Stimulated activated CD4-positive, alpha-beta T cell treated with anti-CD3 and anti-CD28 coated beads, Interleukin-4, amount 100 ng/mL, for 48 hours (primary cell): ENCODE data around the gene KLHL22.
"Not testable (repeated sequence)": the region's sequence is repeated elsewhere in the genome, so short reads cannot be mapped to it uniquely, and the experiment has no call there.

Source experiments
- DNase-seq, 2 donors: peaks; one replicate each; pipeline ENCODE4 v3.0.0-alpha.2; 2020; ENCODE audit warnings: low read depth in 2 of 2

Gene KLHL22

DNA sequence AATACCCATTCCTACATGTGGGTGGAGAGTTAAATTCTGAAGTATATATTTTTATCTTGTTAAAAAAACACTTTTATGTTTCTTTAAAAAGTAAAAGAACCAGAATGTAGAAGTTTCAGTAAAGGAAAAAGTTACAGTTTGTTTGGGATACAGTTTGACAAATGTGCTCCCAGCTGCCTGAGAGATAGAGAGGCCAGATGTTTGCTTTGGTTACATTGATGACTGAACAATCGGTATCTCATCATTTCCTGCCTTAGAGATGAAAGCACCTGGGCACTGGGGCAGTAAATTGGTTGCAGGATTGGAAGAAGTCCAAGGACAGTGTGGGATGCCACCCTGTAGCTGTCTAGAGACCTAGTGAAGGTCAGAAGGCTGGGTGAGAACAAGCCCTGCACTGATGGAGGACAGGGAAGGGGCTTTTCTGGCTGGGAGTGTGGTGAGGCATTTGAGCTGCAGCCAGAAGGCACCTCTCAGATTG is 28.4 kb upstream of the KLHL22 start:
- DNase-seq: no peak

DNA sequence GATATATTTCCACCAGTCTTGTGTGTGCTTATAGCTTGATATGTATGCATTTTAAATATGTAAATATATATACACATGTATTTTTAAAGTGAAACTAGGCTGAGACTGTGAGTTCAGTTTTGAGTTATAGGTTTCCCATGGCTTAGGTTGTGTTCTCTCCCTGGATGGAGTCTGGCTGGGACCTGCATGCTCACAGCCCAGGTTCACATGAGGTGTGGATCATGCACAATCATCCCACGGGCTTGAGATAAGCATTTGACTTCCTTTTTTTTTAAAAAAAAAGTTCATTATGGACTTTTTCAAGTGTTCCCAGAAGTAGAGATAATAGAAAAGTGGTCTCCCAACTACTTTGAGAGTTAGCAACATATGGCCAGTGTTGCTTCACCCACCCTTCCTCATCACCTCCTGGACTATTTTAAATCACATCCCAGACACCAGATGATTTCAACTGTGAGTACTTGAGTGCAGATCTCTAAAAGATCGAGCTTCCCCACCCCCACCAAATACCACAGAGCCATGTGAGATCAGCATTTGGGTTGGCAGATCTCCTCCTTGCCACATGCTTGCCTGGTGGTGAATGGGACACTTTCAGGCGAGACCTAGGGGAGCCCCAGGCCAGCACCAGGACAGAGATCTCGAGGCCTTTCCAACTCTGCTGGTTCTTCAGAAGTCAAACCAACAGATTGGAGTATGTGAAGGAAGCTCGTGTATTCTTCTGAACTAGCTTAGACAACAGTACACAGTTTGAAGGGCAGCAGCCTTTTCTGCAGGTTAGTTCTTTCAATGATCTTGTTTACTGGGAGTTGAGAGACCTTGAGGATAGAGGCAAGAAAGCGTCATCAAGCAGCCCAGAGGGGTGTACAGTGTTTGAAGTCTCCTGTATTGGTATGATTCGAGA is 27.7 kb upstream of the KLHL22 start:
- no peak for DNase-seq

DNA sequence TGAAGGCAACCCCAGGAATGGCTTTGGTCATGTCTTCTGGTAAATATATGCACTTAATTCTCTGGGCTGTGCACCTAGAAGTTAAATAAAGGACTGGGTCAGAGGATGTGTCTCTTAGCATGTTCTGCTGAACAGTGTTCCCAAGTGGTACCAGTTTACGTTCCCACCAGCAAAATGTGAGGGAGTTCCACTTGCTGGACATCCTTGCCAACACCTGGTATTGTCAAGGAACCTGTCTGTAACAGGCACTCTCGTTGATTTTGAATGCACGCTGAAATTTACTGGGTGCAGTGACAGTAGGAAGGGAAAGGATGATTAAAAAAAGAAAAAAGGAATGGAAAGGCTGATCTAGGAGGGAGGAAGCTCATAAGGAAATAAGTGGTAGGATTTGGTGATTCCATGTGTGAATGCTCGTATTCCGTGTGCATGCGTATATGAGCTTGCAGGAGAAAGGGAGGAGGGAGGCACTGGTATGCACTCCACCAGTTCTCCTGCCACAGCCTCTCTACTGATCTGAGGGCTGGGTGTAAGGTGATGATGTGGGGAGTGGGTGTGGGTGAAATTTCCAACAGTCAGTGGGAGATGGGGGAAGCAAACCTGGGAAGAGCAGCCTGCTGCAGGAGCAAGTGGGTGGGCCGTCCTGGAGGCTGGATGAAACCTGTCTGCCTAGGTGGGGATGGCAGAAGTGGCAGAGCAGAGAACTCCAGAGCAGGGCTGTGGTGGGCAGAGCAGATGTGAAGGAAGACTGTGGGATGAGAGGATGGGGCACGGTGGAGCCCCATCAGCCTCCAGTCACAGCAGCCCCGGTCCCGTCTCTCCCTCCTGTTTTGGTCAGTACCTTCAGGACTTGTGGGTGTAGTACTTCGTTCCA is 26.8 kb upstream of the KLHL22 start:
- DNase-seq: no peak

DNA sequence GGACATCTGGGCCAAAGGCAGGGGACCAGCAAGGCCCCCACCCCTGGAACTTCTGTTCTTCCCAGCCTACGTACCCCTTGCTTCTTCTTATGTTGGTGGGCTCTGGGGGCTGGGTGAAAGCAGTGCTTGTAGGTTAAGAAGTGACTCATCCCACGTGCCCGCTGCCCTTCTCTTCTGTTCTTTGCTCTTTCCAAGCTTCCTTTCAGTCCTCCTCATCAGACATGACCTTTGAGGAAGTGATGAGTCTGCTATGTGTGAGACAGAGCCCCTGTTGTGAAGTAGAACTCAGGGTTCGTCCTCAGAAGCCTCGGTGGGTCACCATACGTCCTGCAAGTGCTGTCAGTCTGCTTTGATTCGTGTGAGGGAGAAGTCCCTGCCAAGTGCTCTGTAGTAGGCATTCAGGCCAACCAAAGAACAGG is 24.5 kb upstream of the KLHL22 start:
- DNase-seq: no peak

DNA sequence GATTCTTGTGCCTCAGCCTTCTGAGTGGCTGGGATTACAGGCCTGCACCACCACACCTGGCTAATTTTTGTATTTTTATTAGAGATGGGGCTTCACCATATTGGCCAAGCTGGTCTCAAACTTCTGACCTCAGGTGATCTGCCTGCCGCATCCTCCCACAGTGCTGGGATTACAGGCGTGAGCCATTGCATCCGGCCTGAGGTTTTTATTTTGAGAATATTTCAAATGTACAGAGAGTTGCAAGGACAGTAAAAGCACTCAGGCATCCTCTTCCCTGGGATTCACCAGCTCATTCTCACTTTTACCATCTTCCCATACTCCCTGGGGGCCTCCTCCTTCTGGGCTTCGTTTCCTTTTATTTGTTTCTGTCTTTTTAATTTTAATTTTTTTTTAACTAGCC is 24.0 kb upstream of the KLHL22 start:
- no peak for DNase-seq

DNA sequence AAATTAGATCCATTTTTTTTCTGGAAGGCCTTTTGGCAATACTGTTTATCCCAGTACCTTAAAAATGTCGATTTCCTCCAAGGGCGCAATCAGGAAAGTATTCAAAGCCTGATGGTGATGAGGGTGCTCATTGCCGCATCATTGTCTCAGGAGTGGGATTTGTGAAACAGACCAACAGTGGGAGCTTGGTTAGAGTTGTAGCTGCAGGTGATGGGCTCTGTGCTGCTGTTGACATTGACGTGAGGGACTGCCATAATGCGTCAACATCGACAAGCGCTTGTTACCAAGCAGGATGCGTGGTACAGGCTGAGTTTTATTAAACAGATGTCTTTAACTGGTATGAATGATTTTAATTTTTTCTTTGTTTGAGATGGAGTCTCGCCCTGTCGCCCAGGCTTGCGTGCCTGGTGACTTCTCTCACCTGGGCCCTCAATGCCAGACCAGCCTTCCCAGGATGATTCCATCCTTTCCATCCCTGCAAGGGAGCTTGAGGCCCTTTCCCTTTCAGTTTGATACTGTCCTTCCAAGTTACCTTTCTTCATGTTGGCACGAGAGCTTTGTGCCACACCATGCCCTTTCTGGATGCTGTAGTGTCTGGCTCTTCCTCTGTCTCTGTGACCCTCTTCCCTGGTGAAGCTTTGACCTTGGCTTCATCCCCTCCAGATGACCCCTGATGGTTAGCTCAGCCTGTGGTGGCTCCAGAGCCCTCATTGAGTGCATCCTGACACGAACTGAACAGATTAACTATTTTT is 22.4 kb upstream of the KLHL22 start:
- DNase-seq: no peak

DNA sequence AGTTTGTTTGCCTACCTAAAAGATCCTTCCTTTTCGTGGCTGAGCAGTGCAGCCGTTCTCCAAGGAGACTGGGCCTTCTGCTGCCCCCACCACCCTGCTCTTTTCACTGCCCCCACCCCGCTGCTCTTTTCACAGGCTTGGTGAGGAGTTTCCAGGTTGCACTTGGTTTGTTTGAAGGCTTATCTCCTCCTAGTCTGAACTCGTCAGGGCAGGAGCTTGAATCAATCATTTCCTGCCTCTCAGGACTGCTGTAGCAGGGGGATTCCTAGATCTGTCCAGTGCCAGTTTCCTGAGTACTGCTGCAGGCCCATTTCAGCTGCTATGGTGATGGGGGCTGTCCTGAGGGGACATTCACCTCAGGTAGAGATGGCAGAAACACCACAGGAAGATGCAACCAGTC is 21.8 kb upstream of the KLHL22 start:
- DNase-seq: no peak

DNA sequence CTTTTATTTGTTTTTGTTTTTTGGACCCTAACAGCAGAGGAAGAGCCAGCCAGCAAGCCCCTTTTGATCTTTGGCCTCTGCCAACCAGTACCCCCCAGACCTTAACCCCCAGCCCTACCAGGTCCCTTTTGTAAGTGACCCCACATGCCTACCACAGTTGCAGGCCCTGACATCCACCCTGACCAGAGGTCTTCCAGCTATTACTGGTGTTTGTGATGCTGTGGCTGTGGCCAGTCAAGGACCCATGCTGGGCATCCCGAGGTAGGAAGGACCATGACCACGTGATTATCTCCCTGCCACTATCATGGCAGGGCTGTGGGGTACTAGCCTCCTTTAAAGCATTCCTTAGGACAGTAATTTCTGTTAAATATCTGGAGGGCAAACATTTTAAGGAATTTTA is 20.8 kb upstream of the KLHL22 start:
- DNase-seq: no peak

DNA sequence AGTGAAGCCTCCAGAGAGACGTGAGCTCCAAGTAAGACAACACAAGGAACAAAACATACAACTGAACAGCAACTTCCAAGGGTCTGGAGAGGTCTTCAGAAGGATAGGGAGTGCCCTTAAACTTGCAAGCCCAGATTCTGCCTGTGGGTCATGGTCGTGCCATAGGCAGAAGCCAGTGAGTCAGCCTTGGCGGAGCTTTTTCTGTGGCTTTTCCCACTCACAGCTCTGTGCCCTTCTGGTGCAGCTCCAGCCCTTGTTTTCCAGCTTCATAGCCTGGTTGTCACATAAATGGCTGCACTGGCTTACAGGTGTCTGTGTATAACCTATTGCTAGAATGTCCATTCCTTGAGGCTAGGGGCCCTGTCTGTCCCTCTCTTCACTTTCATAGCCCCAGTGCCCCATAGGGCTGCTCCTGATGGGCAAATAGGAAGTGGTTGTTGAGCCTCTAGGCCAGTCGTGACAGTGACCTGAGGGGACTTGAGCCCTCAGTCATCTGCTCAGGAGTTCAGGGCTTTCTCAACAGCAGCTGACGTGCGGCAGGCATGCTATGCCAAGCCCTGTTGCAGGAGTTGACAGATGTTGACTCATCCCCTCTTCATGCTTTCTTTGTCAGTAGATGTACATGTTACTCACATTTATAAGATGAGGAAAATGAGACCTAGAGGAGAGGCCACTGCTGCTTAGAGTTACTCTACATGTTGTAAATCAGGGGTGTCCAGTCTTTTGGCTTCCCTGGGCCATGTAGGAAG is 19.2 kb upstream of the KLHL22 start:
- no peak for DNase-seq

DNA sequence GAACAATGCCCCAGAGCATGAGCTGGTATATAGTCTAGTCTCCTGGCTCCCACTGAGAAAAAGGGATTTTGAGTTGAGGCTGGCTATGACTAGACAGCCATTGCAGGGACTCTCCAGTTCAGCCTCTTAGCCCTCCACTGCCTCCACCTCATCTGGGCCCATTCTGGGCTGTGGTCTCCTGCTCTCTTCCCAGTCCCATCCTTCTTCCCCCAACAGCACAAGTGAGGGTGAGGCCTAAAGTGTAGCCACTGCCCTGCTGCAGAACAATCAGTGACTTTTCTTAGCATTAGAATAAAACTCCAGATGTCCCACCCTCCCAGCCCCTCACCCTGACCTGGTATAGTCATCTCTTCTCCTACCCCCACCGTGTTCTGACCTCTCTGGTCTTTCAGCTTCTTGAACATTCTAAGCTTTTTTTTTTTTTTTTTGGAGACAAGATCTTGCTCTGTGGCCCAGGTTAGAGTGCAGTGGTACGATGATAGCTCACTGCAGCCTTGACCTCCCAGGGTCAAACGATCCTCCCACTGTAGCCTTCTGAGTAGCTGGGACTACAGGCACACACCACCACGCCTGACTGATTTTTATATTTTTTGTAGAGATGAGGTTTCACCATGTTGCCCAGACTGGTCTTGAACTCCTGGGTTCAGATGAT is 16.1 kb upstream of the KLHL22 start:
- no peak for DNase-seq

DNA sequence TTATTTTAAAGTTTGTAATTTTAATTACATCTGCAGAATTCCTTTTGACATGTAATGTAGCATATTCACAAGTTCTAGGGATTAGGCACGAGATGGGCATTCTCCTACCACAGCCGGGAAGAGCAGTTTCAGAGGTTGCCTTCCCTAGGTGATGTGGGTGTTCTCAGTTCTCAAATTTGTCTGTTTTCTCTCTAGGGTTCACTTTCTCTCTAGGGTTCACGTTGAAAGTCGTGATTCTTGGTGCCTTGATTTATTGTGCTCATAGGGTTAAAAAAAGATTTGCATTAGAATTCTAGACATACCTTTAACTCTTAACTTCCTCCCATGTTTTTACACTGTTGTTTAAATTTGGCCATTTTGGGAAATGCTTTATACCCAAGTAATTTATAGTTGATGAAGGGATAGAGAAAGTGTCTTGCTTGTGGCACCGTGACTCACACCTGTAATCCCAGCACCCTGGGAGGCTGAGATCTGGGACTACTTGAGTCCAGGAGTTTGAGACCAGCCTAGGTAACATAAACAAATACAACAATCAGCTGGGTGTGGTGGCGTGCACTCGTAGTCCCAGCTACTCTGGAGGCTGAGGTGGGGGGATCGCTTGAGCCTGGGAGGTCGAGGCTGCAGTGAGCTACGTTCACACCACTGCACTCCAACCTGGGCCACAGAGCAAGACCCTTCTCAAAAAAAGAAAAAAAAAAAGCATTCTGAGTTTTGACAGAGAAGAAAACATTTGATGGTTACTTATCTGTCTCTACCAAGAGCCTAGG is 15.4 kb upstream of the KLHL22 start:
- no peak for DNase-seq

DNA sequence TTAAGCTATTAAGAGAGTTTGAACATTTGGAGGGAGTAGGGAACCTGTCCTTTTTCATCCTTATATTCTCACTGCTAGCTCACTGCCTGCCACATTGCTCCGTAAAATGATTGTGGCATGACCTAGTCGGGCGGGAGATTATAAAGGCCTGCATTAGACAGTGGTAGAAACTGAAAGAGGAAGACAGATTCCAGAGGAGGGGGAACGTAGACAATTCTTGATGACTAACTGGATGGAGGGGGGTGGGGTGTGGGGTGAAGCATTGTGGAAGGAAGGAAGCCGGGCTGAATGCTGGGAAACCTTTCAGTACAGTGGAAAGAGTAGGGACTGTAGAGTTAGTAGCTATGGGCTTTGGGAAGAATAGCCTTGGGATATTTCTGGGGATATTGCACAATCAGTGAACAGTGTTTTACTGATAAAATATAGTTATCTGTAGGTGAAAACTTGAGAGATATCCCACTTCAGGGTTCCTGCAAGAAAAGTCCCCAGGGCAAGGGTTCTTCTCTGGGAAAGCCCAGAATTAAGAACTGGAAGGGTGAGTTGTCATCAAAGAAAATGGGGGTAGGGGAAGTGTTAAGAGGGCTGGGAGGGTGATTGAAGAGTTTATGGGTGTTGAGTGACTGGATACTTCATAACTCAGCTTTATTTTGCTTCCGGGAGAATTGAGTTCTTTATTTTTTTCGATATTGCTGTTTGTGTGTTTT is 13.9 kb upstream of the KLHL22 start:
- peak in 1 of 2 donors; percentile 50 for DNase-seq

DNA sequence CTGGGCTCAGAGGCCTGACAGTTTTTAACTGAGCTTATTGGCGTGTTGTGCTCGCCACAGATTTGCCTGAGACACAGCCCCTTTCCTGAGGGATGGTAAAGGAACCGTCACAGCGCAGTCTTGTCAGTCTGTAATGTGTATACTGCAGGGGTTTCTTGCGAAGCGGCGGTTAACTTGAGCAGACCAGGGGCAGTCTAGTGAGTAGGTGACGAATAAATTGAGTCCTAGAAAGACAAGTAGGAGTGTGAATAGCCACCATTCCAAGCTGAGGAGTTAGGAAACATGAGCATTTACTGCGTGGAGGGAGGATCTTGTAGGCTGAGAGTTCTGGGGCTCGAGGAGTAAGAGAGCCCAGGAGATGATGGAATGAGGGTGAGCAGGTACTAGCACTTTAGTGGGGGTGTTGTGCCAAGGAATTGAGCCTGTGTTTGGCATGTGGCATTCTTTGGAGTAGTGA is 13.2 kb upstream of the KLHL22 start:
- no peak for DNase-seq

DNA sequence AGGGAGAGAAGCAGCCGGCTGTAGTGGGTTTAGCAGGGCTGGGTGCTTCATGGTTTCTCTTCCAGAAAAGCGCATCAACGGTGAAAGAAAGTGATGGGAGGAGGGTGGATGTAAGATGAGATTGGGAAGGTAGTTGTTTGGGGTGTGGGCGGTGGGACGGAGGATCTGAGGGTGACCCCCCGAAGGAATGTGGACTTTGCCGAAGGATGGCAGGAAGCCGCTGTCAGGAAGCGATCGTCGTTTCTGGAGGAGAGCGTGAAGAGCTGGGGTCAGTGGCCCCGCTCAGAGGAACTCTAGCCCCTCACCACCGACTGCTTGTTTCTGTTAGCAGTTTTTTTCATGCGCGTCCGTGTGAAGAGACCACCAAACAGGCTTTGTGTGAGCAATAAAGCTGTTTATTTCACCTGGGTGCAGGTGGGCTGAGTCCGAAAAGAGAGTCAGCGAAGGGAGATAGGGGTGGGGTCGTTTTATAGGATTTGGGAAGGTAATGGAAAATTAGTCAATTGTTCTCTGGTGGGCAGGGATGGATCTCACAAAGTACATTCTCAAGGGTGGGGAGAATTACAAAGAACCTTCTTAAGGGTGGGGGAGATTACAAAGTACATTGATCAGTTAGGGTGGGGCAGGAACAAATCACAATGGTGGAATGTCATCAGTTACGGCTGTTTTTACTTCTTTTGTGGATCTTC is 12.6 kb upstream of the KLHL22 start:
- DNase-seq: not testable (repeated sequence)

DNA sequence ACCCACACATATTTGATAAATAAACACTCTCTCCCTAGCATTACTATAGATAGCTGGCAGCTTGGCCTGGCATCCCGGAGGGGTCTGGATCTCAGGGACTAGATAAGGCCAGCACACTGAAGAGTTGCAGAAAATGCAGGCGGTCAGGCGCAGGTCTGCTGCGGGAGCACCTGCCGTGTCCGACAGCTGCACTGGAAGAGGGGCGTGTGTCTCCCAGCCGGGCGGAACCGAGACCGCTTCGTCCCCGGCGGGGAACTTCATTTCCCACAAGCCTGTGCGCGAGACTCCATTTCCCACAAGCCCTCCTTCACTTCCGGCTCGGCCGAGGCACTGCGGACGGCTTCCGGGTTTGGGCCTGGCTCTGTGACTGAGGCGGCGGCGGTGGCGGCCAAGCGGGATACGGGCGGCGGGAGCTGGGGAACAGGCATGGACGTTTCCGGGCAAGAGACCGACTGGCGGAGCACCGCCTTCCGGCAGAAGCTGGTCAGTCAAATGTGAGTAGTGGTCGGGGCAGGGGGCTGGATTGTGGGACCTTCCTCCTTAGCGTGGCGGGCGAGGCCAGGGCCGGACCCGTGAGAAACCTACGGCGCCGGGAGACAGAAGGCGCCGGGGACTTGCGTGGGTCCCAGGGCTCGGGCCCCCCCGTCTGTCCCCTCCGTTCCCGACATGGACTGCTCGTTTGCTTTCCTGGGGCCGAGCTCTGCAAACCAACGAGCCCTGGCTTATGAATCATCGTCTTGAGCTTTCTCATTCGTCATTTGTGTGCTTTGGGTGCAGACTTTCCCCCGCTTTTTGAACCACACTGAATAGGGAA is 11.9 kb upstream of the KLHL22 start, which contains the start of gene MED15:
Gene MED15, plus strand, starts transcription at position 358 of the 814 bp plus-strand sequence. Its CDS starts 69 bp downstream, at position 427.
- peak; percentile 87 to 88 for DNase-seq

DNA sequence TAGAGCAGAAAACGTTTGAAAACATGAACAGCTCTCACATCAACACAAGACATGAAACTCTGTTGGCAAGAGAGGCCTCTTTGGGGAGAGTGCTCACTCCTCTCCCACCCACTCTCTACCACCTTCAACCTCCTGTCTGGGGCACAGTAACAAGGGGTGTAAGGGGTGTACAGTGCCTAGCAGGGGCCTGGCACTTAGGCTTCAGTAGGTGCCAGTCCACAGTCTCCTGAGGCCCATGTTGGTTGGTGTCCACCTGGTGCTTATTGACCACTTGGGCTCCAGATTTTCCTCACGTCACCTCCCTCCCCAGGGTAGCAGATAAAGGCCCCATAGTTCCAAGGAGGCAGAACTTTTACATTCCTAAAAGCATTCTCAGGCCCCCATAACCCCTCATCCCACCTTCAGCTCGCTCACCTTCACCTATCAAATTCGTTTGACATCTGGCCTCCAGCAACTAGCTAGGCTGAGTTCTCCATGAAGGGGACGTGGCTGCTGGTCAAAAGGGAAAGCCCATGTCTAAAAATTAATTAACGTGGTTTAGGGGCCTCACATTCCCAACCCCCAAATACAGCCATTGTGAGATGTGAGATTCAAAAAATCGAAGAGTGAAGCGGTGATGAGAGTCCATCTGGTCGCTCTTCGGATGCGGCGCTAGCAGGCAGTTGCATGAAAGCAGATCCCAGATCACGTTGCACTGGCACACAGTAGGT is 11.1 kb upstream of the KLHL22 start:
- DNase-seq: no peak
